Stimulated activated CD4-positive, alpha-beta T cell treated with anti-CD3 and anti-CD28 coated beads, Interleukin-12 subunit alpha, Interleukin-12 subunit beta, amount 100 ng/mL, for 24 hours (primary cell): ENCODE measurements around the gene KMT5B.
"Not testable (repeated sequence)": the region's sequence is repeated elsewhere in the genome, so short reads cannot be mapped to it uniquely, and the experiment has no call there.

Experiments
- DNase-seq, 2 experiments: peaks; one replicate each; pipeline ENCODE4 v3.0.0-alpha.2; 2020; ENCODE audit warnings: low read depth in 2 of 2

The KMT5B gene

GRCh38 chr11:68213135-68213515, at the start of gene KMT5B:
KMT5B (minus strand) TSS chr11:68213296; CDS start chr11:68190076, 23,220 bp downstream.
- peak in 1 of 2 experiments; percentile 32 for DNase-seq

- no peak for DNase-seq
These were observed 49.4 kb upstream of the KMT5B start for GRCh38 chr11:68262544-68262827.

GRCh38 chr11:68261749-68262543, 48.9 kb upstream of the KMT5B start:
- DNase-seq, result no peak

- DNase-seq, result no peak
These were observed 47.9 kb upstream of the KMT5B start for GRCh38 chr11:68261006-68261405.

- DNase-seq, result no peak
These were observed 47.4 kb upstream of the KMT5B start for GRCh38 chr11:68260484-68260883.

GRCh38 chr11:68259122-68259959, 46.2 kb upstream of the KMT5B start:
- no peak for DNase-seq

- no peak for DNase-seq
These were observed 45.3 kb upstream of the KMT5B start for GRCh38 chr11:68258363-68258765.

GRCh38 chr11:68257477-68258362, 44.6 kb upstream of the KMT5B start:
- DNase-seq, result peak; percentile 83 to 97

- no peak for DNase-seq
These were observed 43.2 kb upstream of the KMT5B start for GRCh38 chr11:68256331-68256741.

- no peak for DNase-seq
These were observed 42.4 kb upstream of the KMT5B start for GRCh38 chr11:68255526-68255925.

- DNase-seq, result no peak
These were observed 41.3 kb upstream of the KMT5B start for GRCh38 chr11:68254421-68254820.

- no peak for DNase-seq
These were observed 38.7 kb upstream of the KMT5B start for GRCh38 chr11:68251765-68252164.

- DNase-seq, result not testable (repeated sequence)
These were observed 31.8 kb upstream of the KMT5B start for GRCh38 chr11:68244912-68245311.

GRCh38 chr11:68243847-68244246, 30.8 kb upstream of the KMT5B start:
- not testable (repeated sequence) for DNase-seq

GRCh38 chr11:68242616-68243015, 29.5 kb upstream of the KMT5B start:
- no peak for DNase-seq

GRCh38 chr11:68231621-68232020, 18.5 kb upstream of the KMT5B start:
- DNase-seq, result no peak

GRCh38 chr11:68229601-68230000, 16.5 kb upstream of the KMT5B start:
- DNase-seq, result no peak

GRCh38 chr11:68226421-68226820, 13.3 kb upstream of the KMT5B start:
- no peak for DNase-seq

- no peak for DNase-seq
These were observed 11.5 kb upstream of the KMT5B start for GRCh38 chr11:68224606-68225005.

- no peak for DNase-seq
These were observed 10.2 kb upstream of the KMT5B start for GRCh38 chr11:68223275-68223674.

- no peak for DNase-seq
These were observed 8.3 kb upstream of the KMT5B start for GRCh38 chr11:68221406-68221805.
